ENCODE measurements around the gene PDE7B. TPM values are rescaled to one million over a fixed set of nuclear protein-coding genes. Genes with fewer than 3 reads are reported as not detected.

Gene PDE7B
- total and polyA plus RNA-seq, 2 of the 4 experiments (the other 2 are of a cell fraction), result 7.8 to 12.4 TPM

GRCh38 chr6:136153707-136154375, 302.3 kb downstream of the PDE7B start:
- in situ Hi-C loops (cut with MboI; ENCODE audit: low sequenced_read_pairs), result no loop called here
- H3K27ac ChIP-seq (ENCODE audit: insufficient read depth, low read length), result no peak overlapping the region
- TF ChIP-seq RFX5 (IDR thresholded peaks at IDR 0.05; ENCODE audit: low read depth, low read length), result no peak
- TF ChIP-seq MAFK (IDR thresholded peaks at IDR 0.05; ENCODE audit: low read depth, low read length), result no peak
- TF ChIP-seq POLR2A (IDR thresholded peaks at IDR 0.05; ENCODE audit: low read depth, low read length), result no peak
- H3K18ac ChIP-seq (ENCODE audit: low read depth, low read length), result no peak overlapping the region
- DNase-seq (no peak), ATAC-seq (ENCODE audit: low read depth) (no peak)
- H2BK5ac ChIP-seq (ENCODE audit: low read depth, low read length, poor library complexity, severe bottlenecking), result no peak overlapping the region
- H4K8ac ChIP-seq (ENCODE audit: low read depth in 2 of 2, low read length in 2 of 2), result no peak overlapping the region
- ChIA-PET POLR2A (ENCODE audit: unreplicated experiment) (no interaction called here), CTCF (no interaction called here)
- H2BK20ac ChIP-seq (ENCODE audit: low read depth, low read length), result no peak overlapping the region
- no peak overlapping the region for H3K4me3 ChIP-seq (ENCODE audit: insufficient read depth, low read depth, low read length)
- no peak overlapping the region for H3K23ac ChIP-seq (ENCODE audit: low read depth, low read length)
- no peak overlapping the region for H3K14ac ChIP-seq (replicated peaks; ENCODE audit: low read depth, low read length)
- H4K5ac ChIP-seq (ENCODE audit: low read depth, low read length), result no peak overlapping the region
- BruUV-seq (replicated peaks), result no TSS peak
- no CpG with 5 or more reads among the region's 7 CpGs for WGBS, 2 experiments (ENCODE audit: extremely low coverage in 2 of 2, insufficient read length in 1 of 2)
- no peak overlapping the region for H2AK5ac ChIP-seq (ENCODE audit: low read depth, low read length)
- intact Hi-C loops (cut with micrococcal nuclease), result loop anchor here (10.0 kb wide), 1 partner anchor 119 kb away; no protein-coding TSS in a partner anchor
- H3K27me3 ChIP-seq (ENCODE audit: control insufficient read depth, insufficient read depth, low read length), result no peaks in the 10 kb centered on the region
- H3K56ac ChIP-seq (ENCODE audit: extremely low read depth, insufficient read depth, low read length), result no peak overlapping the region
- peaks cover 0 to under 1% of the 10 kb centered on the region in 2 experiments; a peak in 1 of 4 replicates for H3K79me1 ChIP-seq (ENCODE audit: low read depth in 1 of 2, low read length in 2 of 2)
- no peak overlapping the region for H2BK120ac ChIP-seq (ENCODE audit: low read depth, low read length)
- no peaks in the 10 kb centered on the region for H4K20me1 ChIP-seq (ENCODE audit: insufficient read depth, low read length)
- H3K4me1 ChIP-seq (ENCODE audit: control insufficient read depth, insufficient read depth, low read length), result peaks cover 6% of the 10 kb centered on the region
- H3K4me2 ChIP-seq (ENCODE audit: low read depth, low read length), result no peak overlapping the region
- H2AFZ ChIP-seq (replicated peaks; ENCODE audit: low read length, poor library complexity), result no peak overlapping the region
- H4K91ac ChIP-seq (ENCODE audit: insufficient read depth, low read depth, low read length), result no peak overlapping the region
- no peak overlapping the region for H2AK9ac ChIP-seq (replicated peaks; ENCODE audit: low read depth, low read length, poor library complexity)
- dilution Hi-C loops (cut with HindIII; ENCODE audit: low sequenced_read_pairs, unreplicated experiment), result no loop called here
- 0 out of 2 replicates have a peak, but pooled peaks cover 3% of the 10 kb centered on the region for H3K9me1 ChIP-seq (ENCODE audit: insufficient read depth, low read length)
- no peak overlapping the region for H3K4ac ChIP-seq (ENCODE audit: low read depth, low read length)
- peaks cover 44% of the 10 kb centered on the region for H3K36me3 ChIP-seq (ENCODE audit: control insufficient read depth, insufficient read depth, low read length)
- H3K9me3 ChIP-seq (ENCODE audit: control insufficient read depth, insufficient read depth, low read length), result no peaks in the 10 kb centered on the region
- no peak overlapping the region for H3K9ac ChIP-seq (ENCODE audit: low read depth, low read length)
- no peak overlapping the region for H2BK15ac ChIP-seq (ENCODE audit: low read depth, low read length)
